MCF 10A (cell line): Measurements from ENCODE around the gene HOXB8. TPM values are rescaled to one million over a fixed set of nuclear protein-coding genes. Genes with fewer than 3 reads are reported as not detected.

Experiments used
- BruUV-seq: library from RNA; stranded (reverse); fragments of 400-500 nt; replicated peaks from 2 replicates; lab custom pipeline; 2021; lab: Mats Ljungman, UMichigan
- CTCF ChIA-PET: fragments of 300-600 bp; sonication (Branson Sonifier 250); formaldehyde crosslinking; extraction: SDS; loops from one replicate; lab custom pipeline; 2021; ENCODE audit warnings: antibody characterized with exemption, inconsistent platforms; lab: Yijun Ruan, JAX
- POLR2A ChIA-PET: fragments of 300-600, 350-650 bp; sonication (Branson Sonifier 250); formaldehyde crosslinking; extraction: SDS; loops from one replicate; lab custom pipeline; 2020; ENCODE audit warnings: antibody characterized with exemption, inconsistent platforms; lab: Yijun Ruan, JAX
- DNase-seq: peaks from one replicate; pipeline ENCODE4 v3.0.0-alpha.2; 2018; ENCODE audit not compliant: unreplicated experiment
- H3K27ac Mint-ChIP-seq: one replicate; pipeline ENCODE4 v1.8.0; 2022; ENCODE audit warnings: mild to moderate bottlenecking, low read depth, mixed read lengths; ENCODE audit not compliant: unreplicated experiment
- H3K27me3 Mint-ChIP-seq: one replicate; pipeline ENCODE4 v1.8.0; 2022; ENCODE audit warnings: mixed read lengths; ENCODE audit not compliant: insufficient read depth, unreplicated experiment
- H3K36me3 Mint-ChIP-seq: one replicate; pipeline ENCODE4 v1.8.0; 2022; ENCODE audit warnings: mild to moderate bottlenecking, moderate library complexity, mixed read lengths; ENCODE audit not compliant: insufficient read depth, unreplicated experiment
- H3K4me1 Mint-ChIP-seq: one replicate; pipeline ENCODE4 v1.8.0; 2022; ENCODE audit warnings: mixed read lengths; ENCODE audit not compliant: insufficient read depth, unreplicated experiment
- H3K4me3 Mint-ChIP-seq: one replicate; pipeline ENCODE4 v1.8.0; 2022; ENCODE audit warnings: mild to moderate bottlenecking, moderate library complexity, mixed read lengths; ENCODE audit not compliant: unreplicated experiment
- H3K9me3 Mint-ChIP-seq: one replicate; pipeline ENCODE4 v1.8.0; 2022; ENCODE audit warnings: mixed read lengths; ENCODE audit not compliant: unreplicated experiment
- intact Hi-C: fragments of 100-400 bp; cut with micrococcal nuclease; formaldehyde crosslinking; loops from 2 replicates; pipeline ENCODE4 v1.14.1; 2022
- total RNA-seq: library from RNA; stranded (reverse); gene quantifications from 2 replicates; pipeline ENCODE4 v1.2.3, GENCODE V29; 2022
- TF ChIP-seq, protein P1 (sequence below): fragments of 200-600 bp; IDR thresholded peaks from one replicate; pipeline ENCODE4 v1.8.0; 2022; ENCODE audit warnings: antibody characterized with exemption, mild to moderate bottlenecking; ENCODE audit not compliant: unreplicated experiment

The HOXB8 gene
- total RNA-seq, 1 experiment from 2014 or later, result not detected

DNA sequence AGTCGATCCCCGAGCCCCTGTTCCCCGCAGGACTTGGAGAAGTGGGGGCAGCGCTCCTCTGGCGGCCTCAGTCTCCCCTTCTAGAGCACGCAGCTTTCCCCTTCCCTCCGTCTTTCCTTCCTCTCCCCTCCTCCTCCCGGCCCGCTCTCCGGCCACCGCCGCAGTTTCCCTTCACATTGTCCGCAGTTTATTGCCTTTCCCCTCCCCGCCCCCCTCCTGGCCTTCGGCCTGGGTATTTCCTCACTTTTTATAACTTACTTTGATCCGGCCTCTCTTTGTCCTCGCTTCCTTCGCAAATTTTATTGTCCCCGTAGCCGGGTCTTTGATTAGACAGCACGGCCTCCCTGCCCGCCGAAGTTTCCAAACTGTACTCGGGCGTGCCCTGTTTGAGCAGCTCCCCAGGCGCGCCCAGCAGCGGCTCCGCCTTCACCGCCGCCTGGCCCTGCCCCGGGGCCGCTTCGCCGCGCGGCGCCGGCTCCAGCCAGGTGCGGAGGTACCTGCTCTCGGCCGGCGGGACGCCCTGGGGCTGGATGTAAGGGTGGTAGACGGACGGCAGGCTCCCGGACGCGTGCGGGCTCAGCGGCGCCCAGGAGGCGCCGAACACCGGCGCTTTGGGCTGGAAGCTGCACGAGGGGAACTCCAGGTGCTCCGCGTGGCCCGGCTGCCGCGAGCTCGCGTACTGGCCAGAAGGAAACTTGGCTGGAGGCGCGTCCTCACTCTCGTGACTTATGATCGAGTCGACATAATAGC, 10.6 kb upstream of the HOXB8 start:
- intact Hi-C loops, result no loop called here
- Mint-ChIP-seq H3K9me3 (no peaks in the 10 kb centered on the region), H3K27me3 (peaks cover 99% of the 10 kb centered on the region), H3K4me1 (peaks cover 6% of the 10 kb centered on the region), H3K4me3 (peak overlapping the region; percentile 72), H3K27ac (no peak overlapping the region), H3K36me3 (peaks cover 7% of the 10 kb centered on the region)
- ChIA-PET POLR2A (interaction anchor here (0.6 to 1.8 kb wide), 8 partner anchors 10 to 574 kb away, joined by 3 to 5 read pairs (median 3); partner anchors contain the start of gene SNF8), CTCF (interaction anchor here (0.6 to 1.7 kb wide), 11 partner anchors 9 to 662 kb away, joined by 3 to 5 read pairs (median 3); no protein-coding TSS in a partner anchor)
- TF ChIP-seq, protein P1, sequence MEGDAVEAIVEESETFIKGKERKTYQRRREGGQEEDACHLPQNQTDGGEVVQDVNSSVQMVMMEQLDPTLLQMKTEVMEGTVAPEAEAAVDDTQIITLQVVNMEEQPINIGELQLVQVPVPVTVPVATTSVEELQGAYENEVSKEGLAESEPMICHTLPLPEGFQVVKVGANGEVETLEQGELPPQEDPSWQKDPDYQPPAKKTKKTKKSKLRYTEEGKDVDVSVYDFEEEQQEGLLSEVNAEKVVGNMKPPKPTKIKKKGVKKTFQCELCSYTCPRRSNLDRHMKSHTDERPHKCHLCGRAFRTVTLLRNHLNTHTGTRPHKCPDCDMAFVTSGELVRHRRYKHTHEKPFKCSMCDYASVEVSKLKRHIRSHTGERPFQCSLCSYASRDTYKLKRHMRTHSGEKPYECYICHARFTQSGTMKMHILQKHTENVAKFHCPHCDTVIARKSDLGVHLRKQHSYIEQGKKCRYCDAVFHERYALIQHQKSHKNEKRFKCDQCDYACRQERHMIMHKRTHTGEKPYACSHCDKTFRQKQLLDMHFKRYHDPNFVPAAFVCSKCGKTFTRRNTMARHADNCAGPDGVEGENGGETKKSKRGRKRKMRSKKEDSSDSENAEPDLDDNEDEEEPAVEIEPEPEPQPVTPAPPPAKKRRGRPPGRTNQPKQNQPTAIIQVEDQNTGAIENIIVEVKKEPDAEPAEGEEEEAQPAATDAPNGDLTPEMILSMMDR, result no peak
- TSS peak; percentile 32 for BruUV-seq
- peak; percentile 44 for DNase-seq

DNA sequence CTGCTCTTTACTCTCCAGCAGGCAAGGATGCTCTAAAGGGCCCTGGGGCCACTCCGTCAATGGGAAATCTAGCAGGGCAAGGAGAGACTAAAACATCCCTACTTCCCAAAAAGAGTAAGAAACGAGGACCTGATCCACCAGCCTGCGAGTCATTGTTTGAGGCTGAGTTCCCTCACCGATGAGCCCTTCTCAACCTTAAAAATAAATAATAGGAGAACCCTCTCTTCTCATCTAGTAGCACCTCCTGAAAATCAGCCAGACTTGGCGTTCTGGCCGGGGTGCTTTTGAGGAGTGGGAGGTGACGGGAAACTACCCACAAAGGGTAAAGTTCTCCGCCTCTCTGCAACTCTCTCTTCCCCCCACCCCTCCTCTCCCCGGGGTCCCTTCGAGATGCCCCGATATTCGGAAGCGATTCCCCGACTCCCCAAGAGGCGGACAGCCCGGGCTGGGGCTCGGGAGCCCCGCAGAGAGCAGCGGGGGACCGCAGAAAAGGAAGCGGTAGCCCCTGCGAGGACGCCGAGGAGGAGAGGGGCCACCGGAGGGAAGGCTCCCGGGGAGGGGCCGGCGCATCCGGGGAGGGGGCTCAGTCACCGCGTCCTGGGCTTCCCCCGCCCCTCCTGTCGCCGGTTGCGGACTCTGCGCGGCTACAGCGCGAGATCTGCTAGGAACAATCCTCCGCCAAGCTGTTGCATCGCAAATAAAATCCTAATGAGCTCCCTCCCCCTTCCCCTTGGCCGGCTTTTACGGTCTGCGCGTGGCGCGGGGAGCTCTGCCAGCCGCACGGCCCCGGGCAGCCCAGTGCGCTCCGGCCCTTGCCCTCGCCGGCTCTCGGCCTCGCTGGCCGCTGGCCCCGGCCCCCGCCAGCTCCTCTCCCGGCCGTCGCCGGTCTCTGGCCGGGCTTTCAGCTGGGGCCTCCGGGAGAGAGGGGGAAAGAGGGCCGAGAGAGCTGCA, 9.7 kb upstream of the HOXB8 start:
- H3K4me3 Mint-ChIP-seq, result peak overlapping the region; percentile 72
- CTCF ChIA-PET, result interaction anchor here (0.6 to 1.7 kb wide), 11 partner anchors 8 to 545 kb away, joined by 3 to 6 read pairs (median 3); no protein-coding TSS in a partner anchor

DNA sequence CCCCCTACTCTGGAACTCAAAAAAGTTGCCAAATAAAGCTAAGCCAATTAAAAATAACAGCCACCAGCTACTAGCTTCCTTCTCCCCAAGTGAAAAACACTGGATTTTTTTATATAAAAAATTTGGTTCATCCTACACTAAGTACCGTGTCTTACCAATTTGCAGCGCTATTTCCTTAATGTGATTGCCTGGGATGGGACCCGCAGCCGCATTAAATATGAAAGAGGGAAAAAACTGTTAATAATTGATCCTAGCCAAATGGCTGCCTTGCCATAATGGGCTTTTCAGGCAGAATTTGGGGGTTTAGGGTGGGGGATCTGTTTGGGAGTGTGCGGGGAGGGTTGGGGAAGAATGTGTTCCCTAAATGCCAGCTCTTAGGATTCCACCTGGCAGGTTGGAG, 9.0 kb upstream of the HOXB8 start:
- peaks cover 7% of the 10 kb centered on the region for H3K36me3 Mint-ChIP-seq
- CTCF ChIA-PET, result interaction anchor here (0.6 to 1.6 kb wide), 3 partner anchors 13 to 181 kb away, joined by 3 to 6 read pairs (median 3); no protein-coding TSS in a partner anchor
- no peaks in the 10 kb centered on the region for H3K9me3 Mint-ChIP-seq
- H3K27ac Mint-ChIP-seq, result no peak overlapping the region
- no peak for DNase-seq
- H3K4me3 Mint-ChIP-seq, result no peak overlapping the region
- BruUV-seq, result no TSS peak
- TF ChIP-seq, protein P1, result no peak
- intact Hi-C loops, result no loop called here
- peaks cover 6% of the 10 kb centered on the region for H3K4me1 Mint-ChIP-seq
- POLR2A ChIA-PET, result interaction anchor here (0.7 kb wide), 1 partner anchor 188 kb away, joined by 3 read pairs; no protein-coding TSS in a partner anchor
- peaks cover 99% of the 10 kb centered on the region for H3K27me3 Mint-ChIP-seq

More for the DNA sequence above, 9.7 kb upstream of the HOXB8 start:
- H3K9me3 Mint-ChIP-seq, result no peaks in the 10 kb centered on the region
- H3K27me3 Mint-ChIP-seq, result peaks cover 99% of the 10 kb centered on the region
- peaks cover 6% of the 10 kb centered on the region for H3K4me1 Mint-ChIP-seq
- intact Hi-C loops, result no loop called here
- peaks cover 7% of the 10 kb centered on the region for H3K36me3 Mint-ChIP-seq
- no TSS peak for BruUV-seq
- TF ChIP-seq, protein P1, result no peak
- POLR2A ChIA-PET, result interaction anchor here (0.6 to 1.8 kb wide), 6 partner anchors 11 to 573 kb away, joined by 3 to 5 read pairs (median 3); partner anchors contain the start of gene SNF8
- DNase-seq, result no peak
- no peak overlapping the region for H3K27ac Mint-ChIP-seq
